Glutamatergic neuron (in vitro differentiated cells): ENCODE measurements around the gene MAP3K13. TPM values are rescaled to one million over a fixed set of nuclear protein-coding genes. Genes with fewer than 3 reads are reported as not detected.

Source experiments
- DNase-seq: peaks from one replicate; pipeline ENCODE4 v3.0.0; 2022
- H3K27ac Mint-ChIP-seq: one replicate; pipeline ENCODE4 v1.8.0; 2020; ENCODE audit warnings: mild to moderate bottlenecking, mixed read lengths, inconsistent platforms; ENCODE audit not compliant: unreplicated experiment
- H3K27me3 Mint-ChIP-seq: one replicate; pipeline ENCODE4 v1.8.0; 2020; ENCODE audit warnings: mild to moderate bottlenecking, moderate library complexity, mixed read lengths, inconsistent platforms; ENCODE audit not compliant: unreplicated experiment
- H3K36me3 Mint-ChIP-seq: one replicate; pipeline ENCODE4 v1.8.0; 2020; ENCODE audit warnings: mild to moderate bottlenecking, mixed read lengths, inconsistent platforms; ENCODE audit not compliant: unreplicated experiment
- H3K4me1 Mint-ChIP-seq: one replicate; pipeline ENCODE4 v1.8.0; 2020; ENCODE audit warnings: mild to moderate bottlenecking, low read depth, mixed read lengths, inconsistent platforms; ENCODE audit not compliant: unreplicated experiment
- H3K4me3 Mint-ChIP-seq: one replicate; pipeline ENCODE4 v1.8.0; 2020; ENCODE audit warnings: mild to moderate bottlenecking, mixed read lengths, inconsistent platforms; ENCODE audit not compliant: unreplicated experiment
- H3K9me3 Mint-ChIP-seq: one replicate; pipeline ENCODE4 v1.8.0; 2020; ENCODE audit warnings: mild to moderate bottlenecking, moderate library complexity, mixed read lengths, inconsistent platforms; ENCODE audit not compliant: unreplicated experiment
- total RNA-seq: library from RNA; stranded (reverse); fragmentation: NEBNext Ultra II Directional; extraction: Animal tissue kit (Norgen Biotek cat#: 25700); gene quantifications from one replicate; pipeline ENCODE4 v1.2.1, GENCODE V29; 2021; ENCODE audit not compliant: unreplicated experiment
- TF ChIP-seq, protein P1 (sequence below): fragments of 200-600 bp; sonication (generic); IDR thresholded peaks from one replicate; pipeline ENCODE4 v1.5.0; 2021; ENCODE audit not compliant: partially characterized antibody, unreplicated experiment

MAP3K13 gene
- total RNA-seq, 1 donor from 2014 or later, result 110 TPM

DNA sequence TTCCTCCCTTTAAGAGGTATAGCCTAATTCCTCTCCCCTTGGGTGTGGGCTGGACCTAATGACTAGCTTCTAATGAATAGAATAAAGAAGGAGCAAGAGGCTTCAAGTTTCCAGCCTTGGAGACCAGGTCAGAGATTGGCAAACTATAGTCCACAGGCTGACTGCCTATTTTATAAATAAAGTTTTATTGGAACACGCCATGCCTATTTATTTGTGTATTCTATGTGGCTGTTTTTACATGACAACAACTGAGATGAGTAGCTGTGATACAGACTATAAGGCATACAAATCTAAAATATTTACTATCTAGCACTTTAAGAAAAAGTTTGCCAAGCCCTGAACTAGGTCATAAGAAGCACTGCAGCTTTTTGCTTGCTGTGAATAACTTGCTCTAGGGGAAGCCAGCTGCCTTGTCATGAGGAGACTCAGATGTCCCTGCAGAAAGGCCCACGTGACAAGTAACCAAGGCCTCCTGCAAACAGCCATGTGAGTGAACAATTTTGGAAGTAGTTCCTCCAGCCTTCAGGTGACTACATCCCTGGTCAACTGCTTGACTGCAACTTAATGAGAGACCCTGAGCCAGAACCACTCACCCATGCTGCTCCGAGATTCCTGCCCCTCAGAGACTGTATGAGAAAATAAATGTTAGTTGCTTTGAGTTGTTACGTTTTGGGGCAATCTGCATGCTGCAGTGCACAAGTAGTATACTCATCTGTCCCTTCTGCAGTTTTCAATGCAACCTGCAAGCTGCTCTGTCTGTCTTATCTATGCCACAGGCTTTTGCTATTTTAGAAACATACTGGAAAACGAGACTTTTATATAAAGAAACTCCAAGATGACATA, 21.1 kb upstream of the MAP3K13 start:
- no peak overlapping the region for H3K4me3 Mint-ChIP-seq
- DNase-seq, result no peak
- H3K9me3 Mint-ChIP-seq, result no peaks in the 10 kb centered on the region
- no peaks in the 10 kb centered on the region for H3K27me3 Mint-ChIP-seq
- H3K4me1 Mint-ChIP-seq, result no peaks in the 10 kb centered on the region
- no peak overlapping the region for H3K27ac Mint-ChIP-seq
- peaks cover 6% of the 10 kb centered on the region for H3K36me3 Mint-ChIP-seq
- TF ChIP-seq, protein P1, sequence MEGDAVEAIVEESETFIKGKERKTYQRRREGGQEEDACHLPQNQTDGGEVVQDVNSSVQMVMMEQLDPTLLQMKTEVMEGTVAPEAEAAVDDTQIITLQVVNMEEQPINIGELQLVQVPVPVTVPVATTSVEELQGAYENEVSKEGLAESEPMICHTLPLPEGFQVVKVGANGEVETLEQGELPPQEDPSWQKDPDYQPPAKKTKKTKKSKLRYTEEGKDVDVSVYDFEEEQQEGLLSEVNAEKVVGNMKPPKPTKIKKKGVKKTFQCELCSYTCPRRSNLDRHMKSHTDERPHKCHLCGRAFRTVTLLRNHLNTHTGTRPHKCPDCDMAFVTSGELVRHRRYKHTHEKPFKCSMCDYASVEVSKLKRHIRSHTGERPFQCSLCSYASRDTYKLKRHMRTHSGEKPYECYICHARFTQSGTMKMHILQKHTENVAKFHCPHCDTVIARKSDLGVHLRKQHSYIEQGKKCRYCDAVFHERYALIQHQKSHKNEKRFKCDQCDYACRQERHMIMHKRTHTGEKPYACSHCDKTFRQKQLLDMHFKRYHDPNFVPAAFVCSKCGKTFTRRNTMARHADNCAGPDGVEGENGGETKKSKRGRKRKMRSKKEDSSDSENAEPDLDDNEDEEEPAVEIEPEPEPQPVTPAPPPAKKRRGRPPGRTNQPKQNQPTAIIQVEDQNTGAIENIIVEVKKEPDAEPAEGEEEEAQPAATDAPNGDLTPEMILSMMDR, result no peak

DNA sequence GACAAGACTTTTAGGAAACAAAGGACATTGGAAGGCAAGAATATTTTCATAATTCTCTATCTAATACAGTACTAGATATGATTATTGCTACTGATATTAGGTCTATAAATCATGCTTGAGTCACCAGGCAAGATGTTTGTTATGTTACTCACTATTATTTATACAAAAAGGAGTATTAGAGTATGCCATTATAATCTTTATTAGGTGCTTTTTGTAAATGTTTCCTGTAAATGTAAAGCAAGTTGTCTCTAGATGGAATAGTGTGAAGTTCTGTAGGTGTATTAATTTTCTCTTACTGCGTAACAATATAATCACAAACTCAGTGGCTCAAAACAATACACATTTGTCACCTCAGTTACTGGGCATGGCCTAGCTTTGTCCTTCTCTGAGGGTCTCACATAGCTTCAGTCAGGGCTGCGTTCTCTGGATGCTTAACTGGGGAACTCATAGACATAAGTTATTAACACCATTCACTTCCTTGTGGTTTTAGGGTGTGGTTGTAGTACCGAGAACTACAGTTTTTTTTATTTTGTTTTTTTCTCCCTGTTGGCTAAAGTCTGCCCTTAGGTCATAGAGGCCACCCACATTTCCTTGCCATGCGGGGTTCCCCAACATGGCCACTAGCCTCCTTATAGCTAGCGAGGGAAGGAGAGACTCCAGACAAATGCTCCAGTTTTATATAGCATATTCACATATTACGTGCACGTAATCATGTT, 20.3 kb upstream of the MAP3K13 start:
- no peaks in the 10 kb centered on the region for H3K4me1 Mint-ChIP-seq
- no peaks in the 10 kb centered on the region for H3K27me3 Mint-ChIP-seq
- H3K9me3 Mint-ChIP-seq, result no peaks in the 10 kb centered on the region
- TF ChIP-seq, protein P1, result no peak
- no peak overlapping the region for H3K4me3 Mint-ChIP-seq
- no peak for DNase-seq
- H3K36me3 Mint-ChIP-seq, result peaks cover 6% of the 10 kb centered on the region
- no peak overlapping the region for H3K27ac Mint-ChIP-seq

DNA sequence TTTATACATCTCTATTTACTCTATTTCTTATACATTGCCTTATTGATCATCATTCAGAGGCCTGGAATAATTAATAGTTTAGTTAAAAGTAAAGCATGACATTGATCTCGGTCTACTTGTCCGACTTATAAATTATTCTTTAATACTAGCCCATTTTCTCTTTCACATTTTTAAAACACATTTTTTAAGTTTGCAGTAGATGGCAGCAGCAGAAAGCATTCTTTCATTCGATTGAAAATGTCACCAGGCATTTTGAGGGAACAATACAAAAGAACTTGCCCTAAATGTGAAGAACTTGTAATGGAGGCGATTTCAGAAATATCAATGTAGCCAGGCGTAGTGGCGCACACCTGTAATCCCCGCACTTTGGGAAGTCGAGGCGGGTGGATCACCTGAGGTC, 15.5 kb upstream of the MAP3K13 start:
- TF ChIP-seq, protein P1, result no peak
- Mint-ChIP-seq H3K9me3 (no peaks in the 10 kb centered on the region), H3K4me3 (no peak overlapping the region), H3K36me3 (peaks cover 14% of the 10 kb centered on the region), H3K4me1 (peaks cover 16% of the 10 kb centered on the region), H3K27ac (no peak overlapping the region), H3K27me3 (peaks cover 6% of the 10 kb centered on the region)
- DNase-seq, result no peak

DNA sequence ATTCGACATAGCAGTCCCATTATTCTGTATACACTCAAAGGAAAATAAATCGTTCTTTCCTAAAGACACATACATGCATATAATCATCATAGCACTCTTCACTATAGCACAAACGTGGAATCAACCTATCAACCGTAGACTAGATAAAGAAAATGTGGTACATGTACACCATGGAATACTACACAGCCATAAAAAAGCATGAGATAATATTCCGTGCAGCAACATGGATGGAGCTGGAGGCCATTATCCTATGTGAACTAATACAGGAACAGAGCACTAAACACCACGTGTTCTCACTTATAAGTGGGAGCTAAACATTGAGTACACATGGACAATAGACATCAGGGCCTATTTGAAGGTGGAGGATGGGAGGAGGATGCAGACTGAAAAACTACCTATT, 12.1 kb upstream of the MAP3K13 start:
- Mint-ChIP-seq H3K27me3 (peaks cover 8% of the 10 kb centered on the region), H3K36me3 (peaks cover 8% of the 10 kb centered on the region), H3K4me3 (peak overlapping the region; percentile 26), H3K9me3 (no peaks in the 10 kb centered on the region), H3K27ac (peak overlapping the region; percentile 99), H3K4me1 (peaks cover 16% of the 10 kb centered on the region)
- TF ChIP-seq, protein P1, result no peak
- DNase-seq, result no peak

DNA sequence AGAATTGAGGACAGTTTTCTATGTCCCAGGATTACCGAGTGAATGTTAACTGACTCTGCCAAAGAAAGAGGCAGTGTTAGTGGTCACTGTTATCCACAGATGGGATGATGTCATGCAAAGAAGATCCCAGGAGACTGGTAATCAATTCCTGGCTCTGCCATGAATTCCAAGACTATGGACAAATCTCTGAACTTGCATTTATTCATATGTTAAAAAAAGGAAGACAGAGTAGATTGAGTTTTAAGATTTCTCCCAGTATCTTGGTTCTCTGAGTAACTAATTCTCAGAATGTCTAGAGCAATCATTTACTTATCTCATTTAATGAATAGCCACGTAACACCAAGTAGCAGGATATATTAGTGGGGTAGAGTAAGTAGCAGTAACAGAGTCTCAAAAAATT, 11.5 kb upstream of the MAP3K13 start:
- TF ChIP-seq, protein P1, result no peak
- Mint-ChIP-seq H3K27me3 (peaks cover 10% of the 10 kb centered on the region), H3K36me3 (peaks cover 8% of the 10 kb centered on the region), H3K4me3 (peak overlapping the region; percentile 26), H3K27ac (peak overlapping the region; percentile 99), H3K4me1 (peaks cover 18% of the 10 kb centered on the region), H3K9me3 (no peaks in the 10 kb centered on the region)
- no peak for DNase-seq
